ENCODE results near the gene GIT2.
"Not testable (repeated sequence)": the region's sequence is repeated elsewhere in the genome, so short reads cannot be mapped to it uniquely, and the experiment has no call there.

The GIT2 gene, protein sequence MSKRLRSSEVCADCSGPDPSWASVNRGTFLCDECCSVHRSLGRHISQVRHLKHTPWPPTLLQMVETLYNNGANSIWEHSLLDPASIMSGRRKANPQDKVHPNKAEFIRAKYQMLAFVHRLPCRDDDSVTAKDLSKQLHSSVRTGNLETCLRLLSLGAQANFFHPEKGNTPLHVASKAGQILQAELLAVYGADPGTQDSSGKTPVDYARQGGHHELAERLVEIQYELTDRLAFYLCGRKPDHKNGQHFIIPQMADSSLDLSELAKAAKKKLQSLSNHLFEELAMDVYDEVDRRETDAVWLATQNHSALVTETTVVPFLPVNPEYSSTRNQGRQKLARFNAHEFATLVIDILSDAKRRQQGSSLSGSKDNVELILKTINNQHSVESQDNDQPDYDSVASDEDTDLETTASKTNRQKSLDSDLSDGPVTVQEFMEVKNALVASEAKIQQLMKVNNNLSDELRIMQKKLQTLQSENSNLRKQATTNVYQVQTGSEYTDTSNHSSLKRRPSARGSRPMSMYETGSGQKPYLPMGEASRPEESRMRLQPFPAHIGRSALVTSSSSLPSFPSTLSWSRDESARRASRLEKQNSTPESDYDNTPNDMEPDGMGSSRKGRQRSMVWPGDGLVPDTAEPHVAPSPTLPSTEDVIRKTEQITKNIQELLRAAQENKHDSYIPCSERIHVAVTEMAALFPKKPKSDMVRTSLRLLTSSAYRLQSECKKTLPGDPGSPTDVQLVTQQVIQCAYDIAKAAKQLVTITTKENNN

DNA sequence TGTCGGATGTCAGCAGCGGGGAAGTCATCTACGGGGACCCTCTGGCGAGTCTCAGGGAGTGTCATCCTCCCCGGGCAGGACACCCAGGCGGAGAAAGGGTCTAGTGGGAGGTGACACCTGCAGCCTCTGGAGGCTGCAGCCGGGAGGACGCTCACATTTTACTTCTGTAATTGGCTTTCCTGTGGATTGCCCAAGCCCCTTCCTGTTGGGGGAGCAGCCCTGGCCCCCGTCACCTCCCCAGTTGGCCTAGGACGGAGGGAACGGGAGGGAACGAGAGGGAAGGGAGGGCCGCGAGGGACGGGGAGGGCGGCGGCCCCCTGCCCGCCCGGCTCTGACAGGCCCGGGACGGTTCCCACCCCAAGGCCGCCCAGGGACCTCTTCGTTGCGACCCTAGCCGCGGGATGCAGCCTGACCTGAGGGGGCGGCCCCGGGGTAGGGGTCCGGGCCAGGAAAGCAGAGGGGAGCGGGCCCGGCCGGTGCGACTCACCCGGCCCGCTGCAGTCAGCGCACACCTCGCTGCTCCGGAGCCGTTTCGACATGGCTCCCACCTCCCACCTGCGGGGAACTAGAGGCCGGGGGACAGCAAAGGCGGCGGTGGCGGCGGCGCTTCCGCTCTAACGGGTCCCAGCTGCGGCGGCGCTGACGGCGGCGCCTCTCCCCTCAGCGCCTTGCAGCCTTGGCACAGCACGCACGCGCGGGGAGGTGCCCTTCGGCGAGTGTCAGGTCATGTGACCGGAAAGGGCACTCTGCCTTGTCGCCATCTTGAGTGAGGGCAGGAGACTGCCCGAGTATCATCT, at the start of gene GIT2:
GIT2 (minus strand) TSS at position 683 of the 797 bp plus-strand sequence; CDS start at position 539, 144 bp downstream.
- peak; percentile 83 for DNase-seq

- DNase-seq = no peak
These were observed 46.1 kb upstream of the GIT2 start for GRCh38 chr12:110042264-110042663.

GRCh38 chr12:110039085-110039807, 43.1 kb upstream of the GIT2 start:
- DNase-seq = no peak

GRCh38 chr12:110038741-110039084, 42.5 kb upstream of the GIT2 start:
- no peak for DNase-seq

DNA sequence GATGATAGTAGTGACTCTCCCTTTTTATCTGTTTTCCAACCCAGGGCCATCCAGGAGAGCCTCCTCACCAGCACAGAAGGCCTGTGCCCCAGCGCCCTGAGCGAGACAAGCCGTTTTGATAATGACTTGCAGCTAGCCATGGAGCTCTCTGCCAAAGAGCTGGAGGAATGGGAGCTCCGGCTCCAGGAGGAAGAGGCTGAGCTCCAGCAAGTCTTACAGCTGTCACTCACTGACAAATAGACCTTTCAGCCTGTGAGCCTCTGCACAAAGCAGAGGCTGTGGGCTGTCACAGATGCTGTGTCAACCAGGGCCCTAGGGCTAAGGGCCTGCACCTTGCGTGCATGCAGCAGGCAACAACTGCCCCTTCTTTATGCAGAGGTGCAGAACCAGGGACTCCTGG, 41.1 kb upstream of the GIT2 start:
- DNase-seq = no peak

- no peak for DNase-seq
These were observed 39.5 kb upstream of the GIT2 start for GRCh38 chr12:110035534-110036104.

DNA sequence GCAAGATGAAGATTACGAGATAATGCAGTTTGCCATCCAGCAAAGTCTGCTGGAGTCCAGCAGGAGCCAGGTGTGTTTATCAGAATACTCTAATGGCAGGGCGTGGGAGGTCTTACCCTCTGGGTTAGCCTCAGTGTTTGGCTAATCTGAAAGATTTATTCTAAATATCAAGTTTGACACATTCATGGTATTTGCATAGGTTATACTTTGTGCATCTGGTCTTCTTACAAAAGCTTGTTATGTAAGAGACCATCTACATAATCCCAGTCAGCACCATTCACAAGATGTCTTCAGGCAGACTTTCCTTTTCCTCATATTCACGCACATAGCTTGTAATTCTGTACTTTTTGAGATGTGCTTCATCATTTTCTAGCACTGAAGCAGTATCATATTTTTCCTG, 37.7 kb upstream of the GIT2 start:
- DNase-seq = no peak

DNA sequence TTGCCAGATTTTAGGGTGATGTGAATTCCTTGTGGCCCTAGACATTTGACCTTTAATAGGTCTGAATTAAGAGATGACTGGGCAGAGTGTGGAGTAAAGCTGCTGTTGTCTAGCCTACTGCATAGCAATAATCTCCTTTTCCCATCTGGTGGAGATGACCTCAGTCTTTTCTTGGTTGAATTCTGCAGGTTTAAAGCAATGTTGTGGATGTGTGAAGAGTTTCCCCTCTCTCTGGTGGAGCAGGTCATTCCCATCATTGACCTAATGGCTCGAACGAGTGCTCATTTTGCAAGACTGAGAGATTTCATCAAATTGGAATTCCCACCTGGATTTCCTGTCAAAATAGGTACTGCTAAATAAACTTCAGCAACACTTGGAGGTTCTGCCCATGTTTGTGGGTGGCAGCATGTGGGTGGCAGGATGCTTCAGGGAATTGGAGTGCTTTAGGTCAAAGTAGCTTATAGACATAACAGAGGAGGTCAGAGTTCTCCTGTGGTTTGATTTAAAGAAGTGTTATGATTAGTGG, 33.2 kb upstream of the GIT2 start:
- no peak for DNase-seq

GRCh38 chr12:110028323-110028722, 32.2 kb upstream of the GIT2 start:
- DNase-seq = no peak

DNA sequence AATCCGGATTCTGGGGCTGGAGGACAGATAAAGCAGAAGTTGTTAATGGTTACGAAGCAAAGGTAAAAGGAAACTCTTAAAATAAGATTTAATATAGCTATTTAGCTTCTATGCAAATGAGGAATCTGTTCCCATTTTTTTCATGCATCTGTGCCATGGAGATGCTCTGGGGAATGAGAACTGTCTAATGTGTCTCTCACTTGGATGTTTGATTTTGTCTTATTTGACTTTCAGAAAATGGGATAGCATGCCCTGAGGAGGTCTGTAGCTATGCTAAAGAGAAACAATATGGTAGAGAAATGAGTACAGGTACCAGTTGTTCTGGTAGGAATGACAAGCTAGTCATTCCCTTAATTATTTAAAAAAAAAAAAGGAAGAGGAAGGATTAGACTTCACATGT, 27.9 kb upstream of the GIT2 start:
- DNase-seq = no peak

GRCh38 chr12:110023059-110023980, 27.2 kb upstream of the GIT2 start:
- DNase-seq = no peak

DNA sequence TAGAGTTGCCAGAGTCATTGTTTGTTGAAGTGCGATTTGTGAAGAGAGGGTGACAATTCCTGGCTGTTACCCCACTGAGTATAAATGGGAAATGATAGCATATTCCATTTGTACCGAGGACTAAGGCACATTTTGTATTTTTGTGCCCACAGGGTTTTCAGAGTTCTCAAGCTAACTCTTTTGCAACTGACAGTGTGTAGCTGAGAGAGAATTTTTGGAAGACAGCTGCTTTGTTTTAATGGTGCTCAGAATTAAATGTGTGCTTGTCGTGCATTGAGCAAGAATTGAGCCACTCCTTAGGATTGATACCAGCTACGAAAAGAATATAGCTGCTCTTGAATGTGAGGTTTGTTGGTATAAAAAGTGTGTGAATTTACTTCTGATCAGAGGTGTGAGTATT, 24.8 kb upstream of the GIT2 start:
- no peak for DNase-seq

GRCh38 chr12:110015132-110015531, 19.0 kb upstream of the GIT2 start:
- DNase-seq = no peak

GRCh38 chr12:110012659-110013058, 16.5 kb upstream of the GIT2 start:
- DNase-seq = no peak

- DNase-seq = no peak
These were observed 16.0 kb upstream of the GIT2 start for GRCh38 chr12:110012137-110012536.

GRCh38 chr12:110010853-110011723, 14.9 kb upstream of the GIT2 start:
- no peak for DNase-seq

DNA sequence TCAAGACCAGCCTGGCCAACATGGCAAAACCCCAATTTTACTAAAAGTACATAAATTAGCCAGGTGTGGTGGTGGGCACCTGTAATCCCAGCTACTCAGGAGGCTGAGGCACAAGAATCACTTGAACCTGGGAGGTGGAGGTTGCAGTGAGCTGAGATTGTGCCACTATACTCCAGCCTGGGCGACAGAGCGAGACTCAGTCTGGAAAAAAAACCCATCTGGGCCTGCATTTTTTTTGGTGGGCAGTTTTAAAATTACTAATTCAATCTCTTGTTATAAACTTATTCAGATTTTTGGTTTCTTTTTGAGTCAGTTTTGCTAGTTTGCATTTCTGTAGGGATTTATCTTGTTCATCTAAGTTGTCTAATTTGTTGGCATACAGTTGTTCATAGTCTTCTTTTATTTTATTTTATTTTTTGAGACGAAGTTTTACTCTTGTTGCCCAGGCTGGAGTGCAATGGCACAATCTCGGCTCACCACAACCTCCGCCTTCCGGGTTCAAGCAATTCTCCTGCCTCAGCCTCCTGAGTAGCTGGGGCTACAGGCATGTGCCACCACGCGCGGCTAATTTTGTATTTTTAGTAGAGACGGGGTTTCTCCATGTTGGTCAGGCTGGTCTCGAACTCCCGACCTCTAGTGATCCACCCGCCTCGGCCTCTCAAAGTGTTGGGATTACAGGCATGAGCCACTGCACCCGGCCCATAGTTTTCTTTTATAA, 12.7 kb upstream of the GIT2 start:
- DNase-seq = not testable (repeated sequence)

DNA sequence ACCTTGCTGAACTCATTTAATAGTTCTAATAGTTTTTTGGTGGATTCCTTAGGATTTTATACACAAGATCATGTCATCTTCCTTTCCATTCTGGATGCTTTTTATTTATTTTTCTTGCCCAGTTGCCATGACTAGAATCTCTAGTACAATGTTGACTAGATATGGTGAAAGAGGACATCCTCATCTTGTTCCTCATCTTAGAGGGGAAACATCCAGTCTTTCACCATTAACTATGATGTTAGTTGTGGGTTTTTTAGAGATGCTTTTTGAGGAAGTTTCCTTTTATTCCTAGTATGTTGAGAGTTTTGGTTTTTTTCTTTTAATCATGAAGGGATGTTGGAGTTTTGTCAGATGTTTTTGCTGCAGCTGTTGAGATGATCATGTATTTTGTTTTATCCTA, 11.7 kb upstream of the GIT2 start:
- DNase-seq = no peak

DNA sequence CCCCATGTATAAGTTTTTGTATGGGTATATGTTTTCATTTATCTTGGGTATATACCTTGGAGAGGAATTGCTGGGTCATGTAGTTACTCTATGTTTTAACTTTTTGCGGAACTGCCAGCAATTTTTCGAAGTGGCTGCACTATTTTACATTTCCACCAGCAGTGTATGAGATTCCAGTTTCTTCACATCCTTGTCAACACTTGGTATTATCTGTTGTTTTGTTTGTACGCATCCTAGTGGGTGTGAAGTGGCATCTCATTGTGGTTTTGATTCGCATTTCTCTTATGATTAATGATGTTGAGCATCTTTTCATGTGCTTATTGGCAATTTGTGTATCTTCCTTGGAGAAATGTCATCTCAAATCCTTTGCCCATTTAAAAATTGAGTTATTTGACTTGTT, 9.9 kb upstream of the GIT2 start:
- no peak for DNase-seq
